Vagina (tissue), 2 donors: ENCODE data around the gene MPRIP.

Source experiments
- CTCF ChIP-seq, 3 experiments: fragments of 450-650 bp in 2 of 3; fragments of 200-600 bp in 1 of 3; sonication (generic) in 1 of 3; IDR thresholded peaks; one replicate each; pipeline ENCODE4 v1.5.1; 2017 to 2019; ENCODE audit warnings: antibody characterized with exemption in 3 of 3, mild to moderate bottlenecking in 2 of 3, moderate library complexity in 2 of 3
- POLR2A ChIP-seq, 2 donors: fragments of 450-650 bp; IDR thresholded peaks; one replicate each; pipeline ENCODE4 v1.6.1; 2017; ENCODE audit warnings: antibody characterized with exemption in 2 of 2, mild to moderate bottlenecking in 2 of 2, moderate library complexity in 2 of 2
- POLR2AphosphoS5 ChIP-seq, 2 donors: sonication (generic); formaldehyde crosslinking; IDR thresholded peaks; one replicate each; pipeline ENCODE4 v1.9.0; 2017; ENCODE audit warnings: antibody characterized with exemption in 2 of 2, mild to moderate bottlenecking in 2 of 2, low read depth in 1 of 2; ENCODE audit not compliant: insufficient read depth in 1 of 2

- no peak for TF ChIP-seq CTCF (IDR thresholded peaks at IDR 0.05)
- TF ChIP-seq POLR2A (IDR thresholded peaks at IDR 0.05) = no peak
- no peak for TF ChIP-seq POLR2AphosphoS5 (IDR thresholded peaks at IDR 0.05; ENCODE audit: insufficient read depth in 1 of 2, low read depth in 1 of 2)
Observed at GRCh38 chr17:17232303-17232621, 190.0 kb downstream of the MPRIP start.
